ENCODE data around the gene TSC22D4. TPM values are rescaled to one million over a fixed set of nuclear protein-coding genes. Genes with fewer than 3 reads are reported as not detected.

TSC22D4 gene
- total and polyA plus RNA-seq, 9 of the 15 experiments (the other 6 are each of a cell fraction or from before 2014, with no cell fraction given), result 0.37 to 107 (median 28.7) TPM

- TF ChIP-seq ZBTB11 (CRISPR knock-in tag; IDR thresholded peaks at IDR 0.05) (peak in 1 of 3 experiments; percentile 74; a peak in 2 of 6 replicates), NELFE (IDR thresholded peaks at IDR 0.05; ENCODE audit: insufficient read depth, insufficient read length) (no peak), COPS2 (conservative IDR thresholded peaks at IDR 0.05) (no peak), MGA (IDR thresholded peaks at IDR 0.05) (no peak; the same call in 1 of the 2 replicates), TARDBP (IDR thresholded peaks at IDR 0.05) (no peak), DPF2 (IDR thresholded peaks at IDR 0.05) (peak; percentile 99), ZNF134 (CRISPR knock-in tag; conservative IDR thresholded peaks at IDR 0.05) (peak; percentile 89), CHD1 (IDR thresholded peaks at IDR 0.05; ENCODE audit: low read length) (no peak)
Observed at GRCh38 chr7:100510437-100511239, 31.6 kb upstream of the TSC22D4 start (continued).

Measured in K562 (cell line).